Right cardiac atrium (tissue), 5 donors: ENCODE results near the gene DNAJA4. TPM values are rescaled to one million over a fixed set of nuclear protein-coding genes. Genes with fewer than 3 reads are reported as not detected.

Experiments
- ATAC-seq, 2 donors: fragments of 200-7000 bp; cut with Tn5 transposase; one replicate each; pipeline versions ENCODE4 v1.8.0 to v1.9.1; 2020; ENCODE audit warnings: moderate library complexity in 2 of 2, mild to moderate bottlenecking in 1 of 2
- DNase-seq, 3 donors: peaks; one replicate each; pipeline ENCODE4 v3.0.0-alpha.2; 2020
- H3K27ac ChIP-seq: one replicate; pipeline ENCODE4 v1.5.1; 2013; ENCODE audit warnings: mild to moderate bottlenecking, low read length, control low read depth, moderate library complexity
- H3K27me3 ChIP-seq: one replicate; pipeline ENCODE4 v1.6.1; 2013; ENCODE audit not compliant: control insufficient read depth, insufficient read depth
- H3K4me1 ChIP-seq: one replicate; pipeline ENCODE4 v1.6.1; 2013; ENCODE audit warnings: low read length; ENCODE audit not compliant: control insufficient read depth, insufficient read depth
- H3K4me3 ChIP-seq: one replicate; pipeline ENCODE4 v1.5.1; 2013; ENCODE audit warnings: low read length, control low read depth
- H3K9me3 ChIP-seq: one replicate; pipeline ENCODE4 v1.6.1; 2013; ENCODE audit warnings: low read length; ENCODE audit not compliant: control insufficient read depth
- WGBS: extraction: QIAGEN DNeasy Blood & Tissue Kit; methylation state at CpG from one replicate; pipeline ENCODE4 v1.1.7; 2013; 5-methylcytosine and 5-hydroxymethylcytosine counted together
- intact Hi-C, 4 donors: fragments of 100-400 bp; cut with DNase I; formaldehyde crosslinking; loops; one replicate each; pipeline versions ENCODE4 v1.11.0 to v1.14.0; 2022 to 2023
- polyA plus RNA-seq: library from polyadenylated mRNA; stranded (reverse); fragments of 200-250 nt; gene quantifications from one replicate; pipeline ENCODE4 v1.2.3, GENCODE V29; 2013
- total RNA-seq, 4 donors: library from RNA; stranded (reverse); fragmentation: NEBNext Ultra II Directional; extraction: Animal tissue kit (Norgen Biotek cat#: 25700); gene quantifications; one replicate each; pipeline ENCODE4 v1.2.1, GENCODE V29; 2021
- donor health status: healthy with polysubstance abuse.
- donor health status: DM: no; HTN: yes; CAD: no.
- donor health status: DM: no; HTN: no; CAD: no.
- donor health status: DM: no; HTN: yes; CAD: no; lungs with severe emphysema.
- donor health status: DM: yes; HTN: yes; CAD: no.

The DNAJA4 gene
- total and polyA plus RNA-seq, 5 donors = 74.7 to 170 (median 102) TPM

DNA sequence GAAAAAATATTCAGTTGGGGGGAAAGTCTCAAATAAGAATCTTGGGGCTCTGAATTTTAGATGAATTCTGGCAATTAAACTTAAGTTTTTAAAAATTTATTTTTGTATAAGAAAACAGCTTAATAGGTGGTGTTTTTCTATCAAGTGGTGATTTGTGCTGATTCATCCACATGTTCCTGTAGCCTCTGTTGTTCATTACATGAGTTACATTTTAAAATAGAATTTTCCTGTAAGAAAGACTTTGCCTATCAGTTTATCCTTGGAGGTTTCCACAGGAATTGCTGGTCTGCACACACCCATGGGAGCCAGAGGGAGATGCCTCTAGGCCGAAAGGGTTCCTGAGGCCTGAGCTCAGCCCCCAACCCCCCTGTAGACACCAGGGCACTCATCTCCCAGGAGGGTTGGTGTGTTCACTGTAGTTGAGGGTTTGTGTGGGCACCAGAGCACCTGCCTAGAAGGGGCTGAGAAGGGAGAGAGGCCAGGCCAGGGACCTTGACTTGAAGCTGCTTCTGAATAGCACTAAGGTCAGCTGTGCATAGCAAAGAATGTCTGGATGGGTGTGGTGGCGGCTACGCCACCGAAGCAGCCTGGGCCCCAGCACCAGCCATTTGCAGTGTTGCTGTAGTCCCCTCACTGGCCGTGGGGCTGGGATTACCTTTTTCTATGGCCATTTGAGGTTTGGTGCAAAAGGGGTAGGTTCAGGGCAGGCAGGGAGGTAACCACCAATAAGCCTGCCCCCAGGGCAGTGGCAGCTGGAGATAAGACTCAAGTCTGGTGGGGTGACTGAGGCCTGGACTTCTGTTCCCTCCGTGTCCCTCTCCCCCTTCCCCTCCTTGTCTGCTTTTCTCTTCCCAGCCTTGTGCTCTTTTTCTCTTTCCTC, 11.9 kb downstream of the DNAJA4 start:
- 89% methylated on average over 6 of the region's 6 CpGs for WGBS
- no peak for DNase-seq
- Histone ChIP-seq H3K27me3 (no peaks in the 10 kb centered on the region), H3K9me3 (no peaks in the 10 kb centered on the region), H3K4me3 (no peak overlapping the region), H3K4me1 (no peaks in the 10 kb centered on the region), H3K27ac (no peak overlapping the region)
- ATAC-seq = no peak
- intact Hi-C loops = no loop called here

DNA sequence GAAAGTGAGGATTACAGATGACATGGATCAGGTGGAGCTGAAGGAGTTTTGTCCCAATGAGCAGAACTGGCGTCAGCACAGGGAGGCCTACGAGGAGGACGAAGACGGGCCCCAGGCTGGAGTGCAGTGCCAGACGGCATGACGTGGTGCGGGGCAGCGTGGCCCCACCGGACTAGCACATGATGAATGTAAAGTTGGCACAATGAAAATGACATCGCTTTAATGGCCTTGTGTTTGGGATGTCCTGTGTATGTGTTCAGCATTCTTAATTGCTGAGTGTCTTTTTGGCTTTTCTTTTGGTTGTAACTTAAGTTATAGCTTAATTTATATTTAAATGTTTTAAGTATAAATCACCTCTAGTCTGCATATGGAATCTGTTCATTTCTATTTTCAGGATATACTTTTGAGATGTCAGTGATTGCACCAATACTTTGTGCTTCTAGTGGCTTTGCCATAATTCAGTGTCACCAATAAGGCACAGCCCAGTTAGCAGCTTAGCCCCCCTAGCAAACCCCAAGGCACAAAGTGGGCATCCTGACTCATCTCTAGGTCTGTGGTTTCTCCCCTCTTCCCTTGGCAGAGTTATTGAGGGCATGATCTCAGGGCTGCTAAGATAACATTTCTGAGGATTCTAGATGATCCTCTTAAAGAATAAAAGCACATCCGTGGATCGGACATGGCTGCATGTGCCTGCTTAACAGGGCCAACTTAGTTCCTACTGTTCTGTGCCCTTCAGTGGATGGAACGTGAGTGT, 16.1 kb downstream of the DNAJA4 start:
- H3K27ac ChIP-seq = no peak overlapping the region
- intact Hi-C loops = no loop called here
- H3K27me3 ChIP-seq = no peaks in the 10 kb centered on the region
- H3K4me3 ChIP-seq = no peak overlapping the region
- no peaks in the 10 kb centered on the region for H3K4me1 ChIP-seq
- no peak for ATAC-seq
- H3K9me3 ChIP-seq = no peaks in the 10 kb centered on the region
- DNase-seq = no peak
- 90% methylated on average over 13 of the region's 13 CpGs for WGBS

DNA sequence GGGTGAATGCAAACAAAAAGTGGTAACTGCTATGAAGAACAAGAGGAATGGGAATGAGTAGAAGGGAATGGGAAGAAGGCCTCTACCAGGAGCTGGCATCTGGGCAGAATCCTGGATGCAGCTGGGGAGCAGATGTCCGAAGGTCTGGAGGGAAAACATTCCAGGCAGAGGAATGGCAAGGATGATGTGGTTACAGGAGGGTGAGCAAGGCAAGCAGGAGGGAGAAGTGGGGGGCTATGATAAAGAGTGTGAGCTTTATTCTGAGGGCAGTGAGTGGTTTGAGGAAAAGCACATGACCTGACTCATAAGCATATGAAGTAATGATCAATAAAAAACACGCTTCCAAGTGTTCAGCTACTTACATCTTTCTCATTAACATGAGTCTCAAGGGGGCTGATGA, 18.0 kb downstream of the DNAJA4 start:
- DNase-seq (no peak), ATAC-seq (no peak)
- Histone ChIP-seq H3K4me3 (no peak overlapping the region), H3K27ac (no peak overlapping the region), H3K4me1 (no peaks in the 10 kb centered on the region), H3K27me3 (no peaks in the 10 kb centered on the region), H3K9me3 (no peaks in the 10 kb centered on the region)
- WGBS = 86% methylated on average over 2 of the region's 2 CpGs
- intact Hi-C loops = no loop called here

DNA sequence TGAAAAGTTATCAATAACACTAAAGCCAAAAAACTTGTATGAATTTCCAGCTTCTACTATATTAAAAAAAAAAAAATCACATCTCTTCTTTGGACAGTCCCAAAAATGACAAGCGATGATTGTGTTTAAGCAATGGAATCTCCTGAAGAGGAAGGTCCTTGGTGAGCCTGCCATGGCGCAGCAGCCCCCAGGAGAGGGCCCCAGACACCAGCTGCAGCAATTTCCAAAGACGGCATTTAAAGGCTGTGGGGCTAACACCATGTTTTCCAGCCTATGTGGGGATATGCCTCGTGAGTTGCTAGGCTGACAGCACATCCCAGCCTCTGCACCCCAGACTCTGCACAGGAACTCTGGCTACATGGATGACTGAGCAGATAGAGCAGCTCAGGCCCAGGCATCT, 20.4 kb downstream of the DNAJA4 start:
- Histone ChIP-seq H3K27me3 (no peaks in the 10 kb centered on the region), H3K4me3 (no peak overlapping the region), H3K9me3 (no peaks in the 10 kb centered on the region), H3K27ac (no peak overlapping the region), H3K4me1 (no peaks in the 10 kb centered on the region)
- intact Hi-C loops = no loop called here
- no peak for ATAC-seq
- 77% methylated on average over 4 of the region's 4 CpGs for WGBS
- no peak for DNase-seq

DNA sequence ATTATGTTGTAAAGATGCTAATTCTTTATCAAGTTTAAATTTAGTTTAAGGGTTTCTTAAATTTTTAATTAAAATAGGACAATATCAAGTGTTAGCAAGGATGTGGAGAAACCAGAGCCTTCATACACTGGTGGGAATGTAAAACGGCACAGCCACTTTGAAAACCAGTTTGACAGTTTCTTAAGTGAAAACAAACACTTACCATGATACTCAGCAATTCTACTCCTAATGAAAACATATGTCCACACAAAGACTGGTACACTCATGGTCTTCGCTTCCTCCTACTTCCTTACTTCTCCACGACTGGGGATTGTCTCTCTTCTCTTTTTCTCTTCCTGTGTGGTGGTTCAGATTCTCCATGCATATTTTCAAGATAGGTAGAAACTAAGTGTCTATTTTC, 25.9 kb downstream of the DNAJA4 start:
- H3K4me3 ChIP-seq = no peak overlapping the region
- no peak overlapping the region for H3K27ac ChIP-seq
- H3K27me3 ChIP-seq = no peaks in the 10 kb centered on the region
- DNase-seq (no peak), ATAC-seq (no peak)
- no peaks in the 10 kb centered on the region for H3K4me1 ChIP-seq
- intact Hi-C loops = no loop called here
- 82% methylated on average over 3 of the region's 3 CpGs for WGBS
- H3K9me3 ChIP-seq = no peaks in the 10 kb centered on the region

DNA sequence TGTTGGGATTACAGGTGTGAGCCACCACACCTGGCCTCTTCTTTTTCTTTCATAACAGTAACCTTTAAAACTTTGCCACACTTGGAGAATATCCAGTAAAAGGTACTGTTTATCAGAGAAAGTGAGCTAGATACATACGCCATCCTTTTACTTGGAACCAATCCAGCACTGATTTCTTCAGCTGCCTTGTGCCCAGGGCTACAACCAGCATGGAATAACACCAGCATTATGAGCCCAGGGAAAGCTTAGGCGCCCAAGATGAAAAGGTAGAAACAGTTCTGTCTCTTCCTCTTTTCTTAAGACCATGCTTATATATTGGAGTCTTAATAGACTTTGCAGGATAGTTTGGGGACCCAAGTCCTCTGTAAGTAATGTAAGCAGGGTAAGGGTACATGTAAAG, 26.7 kb downstream of the DNAJA4 start:
- no peak for ATAC-seq
- H3K27me3 ChIP-seq = no peaks in the 10 kb centered on the region
- H3K4me3 ChIP-seq = no peak overlapping the region
- no peaks in the 10 kb centered on the region for H3K9me3 ChIP-seq
- H3K27ac ChIP-seq = no peak overlapping the region
- no peak for DNase-seq
- intact Hi-C loops = no loop called here
- WGBS = 44% methylated on average over 2 of the region's 2 CpGs
- H3K4me1 ChIP-seq = no peaks in the 10 kb centered on the region

DNA sequence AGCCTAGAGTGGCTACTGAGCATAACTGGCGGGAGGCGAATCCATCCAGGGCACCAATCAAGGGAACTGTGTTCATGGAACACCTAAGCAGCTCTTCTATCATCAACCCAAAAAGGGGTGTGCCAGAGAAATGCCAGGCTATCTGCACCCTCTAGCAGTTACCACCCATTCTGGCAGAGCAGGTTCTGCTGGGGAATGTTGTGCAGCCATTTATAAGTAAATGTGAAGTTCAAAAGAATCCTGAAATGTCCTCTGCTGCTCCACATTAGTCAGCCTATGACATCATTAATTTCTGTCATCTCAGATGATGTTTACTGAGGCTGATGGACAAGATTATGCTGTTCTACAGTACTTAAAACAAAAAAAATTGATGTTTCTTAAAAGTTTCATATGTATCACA, 27.3 kb downstream of the DNAJA4 start:
- intact Hi-C loops = no loop called here
- ATAC-seq = no peak
- H3K27me3 ChIP-seq = no peaks in the 10 kb centered on the region
- H3K9me3 ChIP-seq = no peaks in the 10 kb centered on the region
- H3K27ac ChIP-seq = no peak overlapping the region
- no peaks in the 10 kb centered on the region for H3K4me1 ChIP-seq
- no peak overlapping the region for H3K4me3 ChIP-seq
- WGBS = 99% methylated on average over 2 of the region's 2 CpGs
- no peak for DNase-seq

DNA sequence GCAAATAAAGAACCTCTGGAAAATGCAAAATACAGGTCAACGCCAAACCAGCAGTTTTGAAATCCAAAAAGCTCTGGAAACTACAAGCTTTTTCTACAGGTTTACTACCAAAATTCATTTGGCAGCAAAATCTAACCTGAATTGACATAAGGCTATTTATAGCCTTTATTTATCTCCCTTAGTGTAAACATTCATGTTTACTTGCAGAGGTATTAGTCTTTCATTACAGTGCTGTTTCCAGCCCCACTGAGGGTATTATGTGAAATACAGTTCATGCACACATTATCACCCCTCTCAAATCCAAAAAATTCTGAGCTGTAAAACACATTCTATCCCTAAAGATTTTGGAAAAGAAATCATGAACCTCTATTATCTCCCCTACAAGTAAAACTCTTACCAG, 27.9 kb downstream of the DNAJA4 start:
- Histone ChIP-seq H3K27me3 (no peaks in the 10 kb centered on the region), H3K9me3 (no peaks in the 10 kb centered on the region), H3K4me1 (no peaks in the 10 kb centered on the region), H3K27ac (no peak overlapping the region), H3K4me3 (no peak overlapping the region)
- DNase-seq (no peak), ATAC-seq (no peak)
- intact Hi-C loops = no loop called here
- WGBS = 94% methylated on average over 1 of the region's 1 CpG

DNA sequence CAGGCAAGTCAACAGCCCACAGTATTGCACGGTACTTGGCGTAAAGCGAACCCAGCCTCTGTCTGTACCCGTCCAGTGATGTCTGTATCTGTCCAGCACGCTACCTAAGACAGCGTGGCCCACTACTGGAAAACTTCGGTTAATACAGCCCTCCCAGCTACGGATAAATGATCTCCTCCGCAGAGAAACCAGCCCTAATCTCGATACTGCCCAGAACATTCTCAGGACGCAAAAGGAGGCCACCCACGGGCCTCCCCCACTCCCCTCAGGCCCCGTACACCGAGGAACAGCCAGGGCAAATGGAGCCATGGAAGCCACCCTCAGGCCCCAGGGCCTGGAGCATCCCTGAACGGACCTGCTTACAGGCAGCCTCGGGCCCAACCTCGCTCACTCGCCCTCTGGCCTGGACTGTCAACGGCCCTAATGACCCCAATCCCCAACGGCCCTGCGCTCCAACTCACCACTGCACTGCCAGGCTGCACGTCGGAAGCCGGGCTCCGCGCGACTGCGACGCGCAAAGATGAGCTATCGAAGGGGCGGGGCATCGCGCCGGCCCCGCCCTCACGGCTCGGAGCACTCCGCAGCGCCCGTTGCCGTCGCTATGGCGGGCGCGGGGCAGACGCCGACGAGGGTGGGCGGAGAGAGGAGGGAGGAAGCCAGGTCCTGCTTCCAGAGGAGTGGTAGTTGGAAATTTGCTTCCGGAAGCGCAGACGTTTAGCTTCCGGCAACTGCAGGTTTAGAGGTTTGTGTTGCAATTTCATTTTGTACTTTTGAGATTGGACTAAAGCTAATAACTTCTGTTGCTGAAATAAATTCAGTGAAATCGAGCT, 35.0 kb downstream of the DNAJA4 start, which contains the start of gene SKIC8:
TSS of gene SKIC8 (minus strand) at position 509 of the 830 bp plus-strand sequence. CDS start 3,923 bp downstream, outside the sequence.
- no peaks in the 10 kb centered on the region for H3K27me3 ChIP-seq
- H3K9me3 ChIP-seq = no peaks in the 10 kb centered on the region
- H3K4me3 ChIP-seq = peak within 1 kb of the TSS; percentile 77
- peak within 1 kb of the TSS; percentile 56 for H3K27ac ChIP-seq
- no peaks in the 10 kb centered on the region for H3K4me1 ChIP-seq
- WGBS = under 1% methylated on average over 55 of the region's 55 CpGs
- intact Hi-C loops = no loop called here
- DNase-seq (peak; percentile 94 to 97 (median 97)), ATAC-seq (peak; percentile 100)

DNA sequence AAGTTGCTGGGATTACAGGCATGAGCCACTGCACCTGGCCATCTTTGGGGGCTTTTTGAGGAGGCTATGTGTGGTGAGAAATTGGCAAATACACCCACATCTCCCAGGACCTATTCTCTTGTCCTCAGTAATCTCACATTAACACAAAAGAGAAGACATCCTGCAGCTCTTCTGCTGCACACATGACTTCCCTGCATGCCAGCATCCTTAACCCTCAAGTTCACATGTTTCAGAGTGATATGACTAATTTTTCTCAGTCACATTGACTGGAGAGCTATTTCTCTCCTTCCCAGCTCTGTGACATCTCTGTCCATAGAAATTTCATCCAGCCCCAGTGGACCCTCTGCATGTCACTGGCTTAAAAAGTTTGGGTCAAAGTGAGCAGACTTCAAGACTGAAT, 37.0 kb downstream of the DNAJA4 start:
- no peak for DNase-seq
- intact Hi-C loops = no loop called here
- Histone ChIP-seq H3K4me1 (no peaks in the 10 kb centered on the region), H3K9me3 (no peaks in the 10 kb centered on the region), H3K4me3 (no peak overlapping the region), H3K27me3 (no peaks in the 10 kb centered on the region), H3K27ac (no peak overlapping the region)
- no peak for ATAC-seq

DNA sequence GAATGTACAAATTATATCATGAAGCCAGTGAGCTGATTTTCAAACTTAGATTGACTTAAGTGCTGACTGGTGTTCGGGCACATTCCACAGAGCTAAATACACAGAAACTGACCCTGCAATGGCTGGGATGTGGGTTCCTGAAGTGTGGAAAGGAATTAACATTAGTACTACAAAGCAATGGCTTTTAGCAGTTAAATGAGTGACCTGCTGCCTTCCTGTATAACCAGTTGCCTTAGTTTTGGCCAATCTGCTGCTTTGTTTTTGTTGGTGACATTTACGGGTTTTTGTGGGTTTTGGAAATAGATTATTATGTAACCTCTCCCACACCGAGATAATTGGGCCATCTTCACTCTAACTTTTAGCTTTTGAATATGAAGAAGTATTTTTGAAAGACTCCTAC, 37.5 kb downstream of the DNAJA4 start:
- no peak overlapping the region for H3K4me3 ChIP-seq
- no peak overlapping the region for H3K27ac ChIP-seq
- H3K27me3 ChIP-seq = no peaks in the 10 kb centered on the region
- no peaks in the 10 kb centered on the region for H3K4me1 ChIP-seq
- ATAC-seq = no peak
- DNase-seq = no peak
- no peaks in the 10 kb centered on the region for H3K9me3 ChIP-seq
- intact Hi-C loops = no loop called here
- WGBS = 42% methylated on average over 3 of the region's 3 CpGs
